HEK293 (cell line): Measurements from ENCODE around the gene CLK2.

ENCODE experiments used
- AEBP2 ChIP-seq: fragments of 450-650 bp; formaldehyde crosslinking; IDR thresholded peaks from 2 replicates; pipeline ENCODE4 v1.5.1; 2016; ENCODE audit warnings: missing biosample characterization, missing genetic modification characterization, borderline replicate concordance
- CTCF ChIP-seq: fragments of 450-650 bp; formaldehyde crosslinking; IDR thresholded peaks from 2 replicates; pipeline ENCODE4 v1.5.1; 2016; ENCODE audit warnings: missing biosample characterization, missing genetic modification characterization
- EGR2 ChIP-seq: fragments of 450-650 bp; formaldehyde crosslinking; IDR thresholded peaks from 2 replicates; pipeline ENCODE4 v1.5.1; 2016; ENCODE audit warnings: low read depth, missing biosample characterization, missing genetic modification characterization
- KLF17 ChIP-seq: fragments of 450-650 bp; formaldehyde crosslinking; IDR thresholded peaks from 2 replicates; pipeline ENCODE4 v1.5.1; 2016; ENCODE audit warnings: missing biosample characterization, missing genetic modification characterization
- SALL2 ChIP-seq: fragments of 450-650 bp; formaldehyde crosslinking; IDR thresholded peaks from 2 replicates; pipeline ENCODE4 v1.5.0; 2017; ENCODE audit warnings: missing biosample characterization, mild to moderate bottlenecking, missing genetic modification characterization, borderline replicate concordance
- TCF7L2 ChIP-seq: IDR thresholded peaks from 2 replicates; pipeline ENCODE4 v1.6.1; 2011; ENCODE audit warnings: low read depth, mild to moderate bottlenecking, inconsistent platforms, low read length, moderate library complexity, borderline replicate concordance
- ZEB2 ChIP-seq: fragments of 450-650 bp; formaldehyde crosslinking; IDR thresholded peaks from 2 replicates; pipeline ENCODE4 v1.5.1; 2016; ENCODE audit warnings: missing biosample characterization, missing genetic modification characterization
- ZFP69B ChIP-seq: fragments of 450-650 bp; formaldehyde crosslinking; IDR thresholded peaks from 2 replicates; pipeline ENCODE4 v1.5.1; 2016; ENCODE audit warnings: missing biosample characterization, missing genetic modification characterization
- ZNF121 ChIP-seq: fragments of 450-650 bp; formaldehyde crosslinking; IDR thresholded peaks from 2 replicates; pipeline ENCODE4 v1.5.1; 2016; ENCODE audit warnings: missing biosample characterization, missing genetic modification characterization
- ZNF24 ChIP-seq: fragments of 450-650 bp; formaldehyde crosslinking; IDR thresholded peaks from 2 replicates; pipeline ENCODE4 v1.5.1; 2016; ENCODE audit warnings: missing biosample characterization, missing genetic modification characterization
- ZNF416 ChIP-seq: fragments of 450-650 bp; formaldehyde crosslinking; IDR thresholded peaks from 2 replicates; pipeline ENCODE4 v1.5.1; 2016; ENCODE audit warnings: missing biosample characterization, missing genetic modification characterization
- ZNF580 ChIP-seq: fragments of 450-650 bp; formaldehyde crosslinking; IDR thresholded peaks from 2 replicates; pipeline ENCODE4 v1.5.1; 2016; ENCODE audit warnings: missing biosample characterization, missing genetic modification characterization
- ZNF837 ChIP-seq: fragments of 450-650 bp; formaldehyde crosslinking; IDR thresholded peaks from 2 replicates; pipeline ENCODE4 v1.5.1; 2016; ENCODE audit warnings: missing biosample characterization, missing genetic modification characterization

- TF ChIP-seq EGR2, result no peak
- no peak for TF ChIP-seq SALL2
- TF ChIP-seq CTCF (tag by site-specific recombination), result no peak
- no peak for TF ChIP-seq TCF7L2
- no peak for TF ChIP-seq ZNF837 (tag by site-specific recombination)
- TF ChIP-seq ZNF121, result no peak
- TF ChIP-seq ZNF24 (tag by site-specific recombination), result no peak
- TF ChIP-seq ZNF580 (tag by site-specific recombination), result no peak
- no peak for TF ChIP-seq ZNF416 (tag by site-specific recombination)
- no peak for TF ChIP-seq ZEB2 (tag by site-specific recombination)
- TF ChIP-seq KLF17, result no peak
- no peak for TF ChIP-seq AEBP2 (tag by site-specific recombination)
- no peak for TF ChIP-seq ZFP69B (tag by site-specific recombination)
These were observed 6.8 kb downstream of the CLK2 start for GRCh38 chr1:155266553-155266952.
